Stimulated activated CD4-positive, alpha-beta T cell treated with anti-CD3 and anti-CD28 coated beads, Interleukin-15, amount 100 ng/mL, for 1 hour (primary cell): ENCODE data around the gene GTF2H2C_2.
A peak's percentile ranks its signal among the peaks of the same experiment; 100 is the strongest.
"Not testable (repeated sequence)": the region's sequence is repeated elsewhere in the genome, so short reads cannot be mapped to it uniquely, and the experiment has no call there.

Experiments used
- DNase-seq, 2 donors: peaks; one replicate each; pipeline ENCODE4 v3.0.0-alpha.2; 2020; ENCODE audit warnings: low read depth in 1 of 2, low spot score in 1 of 2

GTF2H2C_2 gene

DNA sequence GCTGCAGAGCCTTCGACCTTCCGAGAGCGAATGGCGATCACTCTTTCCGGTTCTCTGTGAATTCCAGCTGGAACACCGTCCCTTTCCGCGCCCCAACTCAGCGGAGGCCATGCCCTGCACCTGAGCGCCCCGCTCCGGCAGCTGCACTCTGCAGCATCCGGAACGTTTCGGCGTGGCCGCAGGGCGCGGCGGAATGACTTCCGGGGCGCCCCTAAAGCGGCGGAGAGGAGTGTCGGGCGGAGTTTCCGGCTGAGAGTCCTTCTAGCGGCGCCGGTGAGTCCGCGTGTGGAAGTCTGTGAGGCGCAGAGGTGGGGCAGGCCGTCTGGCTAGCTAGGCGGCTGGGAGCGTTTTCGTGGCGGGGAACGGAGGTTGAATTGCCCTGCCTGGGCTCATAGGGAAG lies at the start of gene GTF2H2C_2:
Gene GTF2H2C_2, plus strand, starts transcription at position 252 of the 400 bp plus-strand sequence.
- DNase-seq: not testable (repeated sequence)

DNA sequence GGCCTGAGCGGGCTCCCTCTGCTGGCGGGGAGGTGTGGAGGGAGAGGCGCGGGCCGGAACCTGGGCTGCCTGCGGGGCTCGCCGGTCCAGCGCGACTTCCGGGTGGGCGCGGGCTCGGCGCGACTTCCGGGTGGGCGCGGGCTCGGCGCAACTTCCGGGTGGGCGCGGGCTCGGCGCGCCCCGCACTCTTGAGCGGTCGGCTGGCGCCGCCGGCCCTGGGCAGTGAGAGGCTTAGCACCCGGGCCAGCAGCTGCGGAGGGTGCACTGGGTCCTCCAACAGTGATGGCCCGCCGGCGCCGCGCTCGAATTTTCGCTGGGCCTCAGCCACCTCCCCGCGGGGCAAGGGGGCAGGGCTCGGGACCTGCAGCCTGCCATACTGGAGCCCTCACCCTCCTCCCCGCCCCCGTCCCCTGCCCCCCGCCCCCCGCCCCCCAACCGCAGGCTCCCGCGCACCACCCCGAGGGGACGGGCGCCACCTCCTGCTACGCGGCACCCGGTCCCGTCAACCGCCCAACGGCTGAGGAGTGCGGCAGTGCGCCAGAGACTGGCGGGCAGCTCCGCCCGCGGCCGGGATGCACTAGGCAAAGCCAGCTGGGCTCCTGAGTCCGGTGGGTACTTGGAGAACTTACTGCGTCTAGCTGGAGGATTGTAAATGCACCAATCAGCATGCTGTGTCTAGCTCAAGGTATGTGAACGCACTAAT lies 14.0 kb upstream of the GTF2H2C_2 start:
- peak; percentile 4 to 53 for DNase-seq

DNA sequence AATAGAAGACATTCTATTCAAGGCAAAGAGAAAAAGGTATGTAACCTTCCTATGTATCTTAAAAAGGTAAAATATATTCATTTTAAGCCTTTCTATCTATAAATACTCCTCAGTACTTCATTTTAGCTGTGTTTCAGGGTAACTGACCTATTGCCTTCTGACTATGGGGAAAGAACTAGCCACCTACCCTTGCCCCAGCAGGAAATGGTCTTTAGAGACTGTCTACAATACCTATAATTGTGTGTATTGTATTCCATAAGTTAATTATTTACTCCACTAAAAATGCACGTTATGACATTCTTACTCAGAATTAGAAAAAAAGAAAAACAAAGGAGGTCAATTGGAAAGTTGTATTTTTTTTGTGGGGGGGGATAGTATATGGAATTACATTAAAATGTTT lies 6.2 kb downstream of the GTF2H2C_2 start:
- not testable (repeated sequence) for DNase-seq

DNA sequence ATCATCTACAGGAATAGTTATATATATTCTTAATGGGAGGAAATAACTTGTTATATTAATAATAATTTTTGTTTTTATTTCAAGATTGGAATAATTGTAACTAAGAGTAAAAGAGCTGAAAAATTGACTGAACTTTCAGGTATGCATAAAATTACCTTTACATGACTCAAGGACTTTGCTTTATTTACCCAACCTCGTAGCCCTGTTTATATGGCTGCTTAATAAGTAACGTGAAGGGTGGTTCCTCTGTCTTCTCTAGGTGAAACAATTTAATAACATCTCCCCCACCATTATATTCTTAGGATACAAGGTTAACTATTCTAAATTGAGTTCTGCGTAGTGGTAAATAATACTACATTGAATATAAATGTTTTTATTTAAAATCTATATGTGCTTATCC lies 8.0 kb downstream of the GTF2H2C_2 start:
- DNase-seq: not testable (repeated sequence)

DNA sequence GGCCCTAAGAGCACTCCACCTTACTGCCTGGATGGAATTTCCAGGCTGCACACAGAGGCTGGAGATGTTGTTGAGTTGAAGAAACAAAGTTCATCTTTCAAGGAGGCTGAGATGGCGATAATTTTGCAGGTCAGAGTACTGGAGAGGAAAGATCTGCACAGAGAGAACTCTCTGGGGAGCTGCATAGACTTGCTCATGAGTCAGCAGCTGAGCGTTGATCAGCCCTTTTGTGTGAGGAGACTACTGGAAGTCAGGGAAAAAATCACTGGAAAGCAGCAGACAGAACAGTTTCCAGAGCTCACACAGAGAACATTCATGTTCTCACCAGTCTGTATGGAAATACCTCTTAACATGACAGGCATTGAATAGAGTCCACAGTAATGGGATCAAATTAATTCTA lies 23.4 kb downstream of the GTF2H2C_2 start:
- DNase-seq: not testable (repeated sequence)

DNA sequence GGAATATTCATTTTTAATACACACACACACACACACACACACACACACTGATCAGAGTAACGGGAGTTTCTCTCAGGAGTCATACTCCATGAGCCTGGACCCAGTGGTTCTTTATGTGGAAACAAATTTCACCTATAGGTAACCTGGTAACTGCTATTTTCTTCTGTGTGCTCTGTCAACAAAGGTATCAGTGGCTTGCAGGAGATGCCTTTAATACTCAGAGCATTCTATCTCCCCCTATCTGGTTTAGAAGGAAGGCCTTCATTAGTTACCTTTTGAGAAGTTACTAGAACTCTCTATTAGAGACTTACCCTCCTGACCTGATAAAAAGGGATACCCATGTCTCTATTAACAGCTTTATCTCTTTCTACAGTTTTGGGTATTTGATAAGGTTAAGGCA lies 34.4 kb downstream of the GTF2H2C_2 start:
- DNase-seq: not testable (repeated sequence)

DNA sequence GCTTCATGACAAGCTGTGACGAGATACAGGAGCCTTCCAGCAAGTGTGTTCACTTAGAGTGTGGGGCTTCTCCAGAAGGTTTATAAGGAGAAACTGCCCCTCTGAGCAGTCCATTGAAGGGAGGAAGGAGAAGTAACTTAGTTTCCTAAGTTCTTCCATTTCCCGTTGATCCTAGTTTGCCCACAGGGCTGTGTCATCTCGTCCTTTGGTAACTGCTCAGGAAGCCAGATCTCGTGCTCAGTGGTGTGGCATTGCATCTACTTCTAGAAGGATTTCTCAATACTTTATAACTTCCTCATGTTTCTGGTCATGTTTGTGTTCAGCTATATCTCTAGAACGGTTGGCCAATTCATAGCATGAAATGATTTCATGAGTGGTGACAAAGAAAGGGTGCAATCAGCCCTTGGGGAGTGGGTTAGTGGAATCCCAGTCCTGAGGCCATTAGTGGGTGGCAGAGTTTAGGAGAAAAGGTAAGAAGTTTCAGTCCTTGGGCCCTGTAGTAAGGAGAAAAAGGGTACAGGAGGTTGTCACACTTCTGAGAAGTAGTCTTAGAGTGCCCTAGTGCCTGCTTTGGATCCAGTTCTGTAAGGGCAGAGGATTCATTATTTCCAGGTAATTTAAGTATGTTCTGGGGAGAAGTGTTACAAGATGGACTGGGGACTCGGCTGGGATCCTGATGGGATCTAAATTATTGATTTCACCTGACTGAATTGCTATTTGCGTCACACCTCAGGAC lies 36.2 kb downstream of the GTF2H2C_2 start:
- not testable (repeated sequence) for DNase-seq

DNA sequence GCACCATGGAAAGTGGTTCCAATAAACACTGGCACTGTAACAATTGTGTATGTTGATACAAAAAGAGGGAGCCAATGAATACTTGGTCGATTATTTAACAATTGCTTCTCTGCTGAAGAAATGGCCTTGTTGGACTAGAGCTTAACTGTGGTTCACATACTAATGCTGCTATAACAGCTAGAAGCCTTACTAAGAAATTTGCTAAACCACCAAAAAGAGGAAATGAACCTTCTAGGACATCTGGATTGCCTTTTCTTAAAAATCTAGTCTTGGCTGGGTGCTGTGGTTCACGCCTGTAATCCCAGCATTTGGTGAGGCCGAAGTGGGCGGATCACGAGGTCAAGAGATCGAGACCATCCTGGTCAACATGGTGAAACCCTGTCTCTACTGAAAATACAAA lies 41.9 kb downstream of the GTF2H2C_2 start:
- DNase-seq: not testable (repeated sequence)

DNA sequence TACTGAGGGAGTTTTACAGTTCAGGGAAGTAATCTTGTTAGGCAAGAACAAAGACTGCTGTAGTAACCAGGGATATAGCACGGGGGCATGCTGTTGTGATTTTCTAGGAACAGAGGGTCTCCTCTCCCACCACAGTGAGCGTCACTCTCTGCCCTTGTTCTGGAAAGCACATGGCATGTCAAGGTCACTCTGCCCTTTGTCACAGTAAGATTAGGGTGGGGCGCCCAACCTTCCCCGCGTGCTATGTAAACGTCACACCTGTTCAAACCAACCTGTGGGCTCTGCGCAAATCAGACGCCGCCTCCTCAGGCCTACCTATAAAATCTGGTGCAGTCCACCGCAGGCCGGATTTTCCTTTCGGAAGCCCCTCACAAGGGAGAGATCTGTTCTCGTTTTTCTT lies 44.0 kb downstream of the GTF2H2C_2 start:
- DNase-seq: not testable (repeated sequence)

DNA sequence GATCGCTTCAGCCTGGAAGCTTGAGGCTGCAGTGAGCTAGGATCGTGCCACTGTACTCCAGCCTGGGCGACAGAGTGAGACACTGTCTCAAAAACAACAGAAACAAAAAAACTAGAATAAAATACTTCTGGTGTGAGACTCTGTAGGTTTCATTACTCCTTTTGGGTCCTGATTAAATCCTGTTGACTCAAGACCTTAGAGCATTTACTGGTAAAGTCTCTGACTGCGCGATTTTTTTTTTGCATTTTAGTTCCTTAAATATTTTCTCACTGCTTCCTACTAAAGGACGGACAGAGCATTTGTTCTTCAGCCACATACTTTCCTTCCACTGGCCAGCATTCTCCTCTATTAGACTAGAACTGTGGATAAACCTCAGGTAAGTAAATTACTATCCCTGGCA lies 46.8 kb downstream of the GTF2H2C_2 start:
- not testable (repeated sequence) for DNase-seq

DNA sequence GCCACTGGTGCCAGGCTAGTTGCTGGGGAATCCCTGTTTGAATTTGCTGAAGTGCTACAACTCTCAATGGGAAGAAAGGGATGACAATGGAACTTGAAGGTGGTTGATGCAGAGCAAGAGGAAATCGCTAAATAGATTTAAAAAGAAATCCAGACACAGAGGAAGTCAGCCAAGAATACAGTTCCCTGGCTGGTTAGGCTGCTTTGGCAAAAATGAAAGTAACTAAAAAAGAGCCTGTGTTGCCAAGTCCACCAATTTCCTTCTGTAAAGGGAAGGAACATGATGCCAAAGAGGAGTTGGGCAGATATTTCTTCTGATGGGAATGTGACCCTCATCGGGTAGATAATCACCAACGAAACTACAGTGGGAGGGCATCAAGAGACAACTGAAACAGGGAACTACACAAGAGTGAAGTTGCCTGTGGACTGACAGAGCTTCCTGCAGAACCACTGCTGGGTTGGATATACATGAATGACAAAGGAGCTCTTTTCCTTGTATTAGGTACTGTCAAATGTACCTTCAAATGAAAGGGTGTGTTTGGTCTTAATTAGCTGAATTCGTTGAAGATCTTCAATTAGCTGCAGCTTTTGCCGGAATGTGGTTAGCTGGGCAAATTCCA lies 49.0 kb downstream of the GTF2H2C_2 start:
- DNase-seq: not testable (repeated sequence)

DNA sequence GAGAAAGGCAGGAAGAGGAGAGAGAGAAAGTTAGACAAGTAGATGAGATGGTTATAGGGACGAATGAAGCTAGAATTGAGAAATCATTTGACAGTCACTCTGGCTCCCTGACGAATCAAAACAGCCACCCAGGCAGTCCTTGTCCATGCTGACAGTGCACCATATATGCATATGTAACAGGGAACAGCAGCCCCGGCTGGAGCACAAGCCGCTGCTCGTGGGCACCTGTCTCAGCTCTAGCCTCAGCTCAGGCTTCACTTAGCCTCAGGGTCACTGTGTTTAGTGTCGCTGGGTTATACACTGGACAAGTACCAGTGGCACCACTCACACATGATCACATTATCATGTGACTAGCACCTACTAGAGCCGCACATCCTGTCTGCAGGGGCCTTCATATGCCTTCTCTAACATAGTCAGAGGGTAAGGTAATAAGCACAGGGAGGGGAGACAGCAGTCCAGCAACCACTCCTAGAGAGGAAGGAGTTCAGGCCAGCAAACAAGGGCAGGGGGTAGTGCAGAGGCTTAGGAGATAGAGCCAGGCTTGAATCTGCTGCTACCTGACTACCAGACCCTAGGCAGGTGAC lies 54.9 kb downstream of the GTF2H2C_2 start:
- DNase-seq: not testable (repeated sequence)
